NCI-H510A (cell line): ENCODE data around the gene SCGB1A1.

Experiments used
- DNase-seq: peaks from one replicate; lab custom pipeline; 2025; lab: John Stamatoyannopoulos, UW

SCGB1A1 gene

GRCh38 chr11:62398011-62398994, 20.5 kb upstream of the SCGB1A1 start:
- no peak for DNase-seq

- no peak for DNase-seq
Observed at GRCh38 chr11:62399172-62399877, 19.5 kb upstream of the SCGB1A1 start.

GRCh38 chr11:62399878-62400266, 19.0 kb upstream of the SCGB1A1 start:
- no peak for DNase-seq

- DNase-seq = no peak
Observed at GRCh38 chr11:62400281-62400680, 18.6 kb upstream of the SCGB1A1 start.

- no peak for DNase-seq
Observed at GRCh38 chr11:62400760-62401159, 18.1 kb upstream of the SCGB1A1 start.

- DNase-seq = no peak
Observed at GRCh38 chr11:62401356-62401755, 17.5 kb upstream of the SCGB1A1 start.

GRCh38 chr11:62401811-62402210, 17.0 kb upstream of the SCGB1A1 start:
- DNase-seq = no peak

- no peak for DNase-seq
Observed at GRCh38 chr11:62402226-62402959, 16.4 kb upstream of the SCGB1A1 start.

GRCh38 chr11:62402960-62403730, 15.7 kb upstream of the SCGB1A1 start:
- no peak for DNase-seq

GRCh38 chr11:62404435-62404834, 14.4 kb upstream of the SCGB1A1 start:
- DNase-seq = no peak

GRCh38 chr11:62404901-62405300, 13.9 kb upstream of the SCGB1A1 start:
- DNase-seq = no peak

GRCh38 chr11:62406034-62406433, 12.8 kb upstream of the SCGB1A1 start:
- no peak for DNase-seq

GRCh38 chr11:62409831-62410230, 9.0 kb upstream of the SCGB1A1 start:
- DNase-seq = no peak

GRCh38 chr11:62410972-62411371, 7.9 kb upstream of the SCGB1A1 start:
- no peak for DNase-seq

GRCh38 chr11:62411524-62411923, 7.3 kb upstream of the SCGB1A1 start:
- DNase-seq = no peak

- no peak for DNase-seq
Observed at GRCh38 chr11:62413060-62413696, 5.7 kb upstream of the SCGB1A1 start.

- DNase-seq = no peak
Observed at GRCh38 chr11:62416596-62416995, 2.2 kb upstream of the SCGB1A1 start.

GRCh38 chr11:62418136-62418535, 697 bp upstream of the SCGB1A1 start:
- no peak for DNase-seq

GRCh38 chr11:62419314-62419929, 589 bp downstream of the SCGB1A1 start:
- DNase-seq = no peak

- no peak for DNase-seq
Observed at GRCh38 chr11:62419943-62420342, 1.1 kb downstream of the SCGB1A1 start.

GRCh38 chr11:62420882-62421281, 2.0 kb downstream of the SCGB1A1 start:
- DNase-seq = no peak
